Ovary (tissue), 9 donors: ENCODE data around the gene TMEM132D. TPM values are rescaled to one million over a fixed set of nuclear protein-coding genes. Genes with fewer than 3 reads are reported as not detected.

Source experiments
- DNase-seq, 5 donors: peaks; one replicate each; pipeline ENCODE4 v3.0.0-alpha.2; 2019 to 2020
- H3K27ac ChIP-seq, 2 donors: fragments of 200-600 bp; one replicate each; pipeline versions ENCODE4 v1.5.1 to v1.8.0; 2019 to 2022
- H3K27me3 ChIP-seq: fragments of 200-600 bp; one replicate; pipeline ENCODE4 v1.8.0; 2022
- H3K36me3 ChIP-seq: fragments of 200-600 bp; sonication (generic); one replicate; pipeline ENCODE4 v1.5.1; 2019
- H3K4me1 ChIP-seq: one replicate; pipeline ENCODE4 v1.8.1; 2013; ENCODE audit warnings: mild to moderate bottlenecking, moderate library complexity; ENCODE audit not compliant: insufficient read depth
- H3K4me3 ChIP-seq: fragments of 200-600 bp; sonication (generic); one replicate; pipeline ENCODE4 v1.5.1; 2017
- H3K9me3 ChIP-seq, 2 donors: fragments of 200-600 bp in 1 of 2; sonication (generic) in 1 of 2; one replicate each; pipeline versions ENCODE4 v1.5.1 to v1.8.1; 2013 to 2019; ENCODE audit warnings: mild to moderate bottlenecking in 1 of 2, moderate library complexity in 1 of 2
- CTCF ChIP-seq, 3 donors: fragments of 450-650 bp in 2 of 3; fragments of 200-600 bp in 1 of 3; IDR thresholded peaks; one replicate each; pipeline versions ENCODE4 v1.5.1 to v1.8.0; 2016 to 2022; ENCODE audit warnings: antibody characterized with exemption in 3 of 3, mild to moderate bottlenecking in 1 of 3
- EP300 ChIP-seq: sonication (generic); formaldehyde crosslinking; IDR thresholded peaks from one replicate; pipeline ENCODE4 v1.6.1; 2017; ENCODE audit warnings: antibody characterized with exemption
- POLR2A ChIP-seq: fragments of 450-650 bp; IDR thresholded peaks from one replicate; pipeline ENCODE4 v1.6.1; 2017; ENCODE audit warnings: antibody characterized with exemption, mild to moderate bottlenecking, moderate library complexity
- WGBS, 3 donors: extraction: QIAGEN DNeasy Blood & Tissue Kit in 1 of 3; methylation state at CpG; one replicate each; pipeline versions ENCODE4 v1.1.5 to v1.1.7; 2013 to 2017; 5-methylcytosine and 5-hydroxymethylcytosine counted together
- intact Hi-C, 4 donors: fragments of 100-400 bp; cut with DNase I; formaldehyde crosslinking; loops; one replicate each; pipeline versions ENCODE4 v1.11.0 to v1.15.1; 2022 to 2023
- polyA plus RNA-seq, 2 donors: library from polyadenylated mRNA; stranded (reverse); fragments of 200-250 nt in 1 of 2; fragments of 350-450 nt in 1 of 2; fragmentation: Illumina TruSeq in 1 of 2; extraction: RNeasy Lipid Tissue Mini Kit (QIAGEN cat#74804) in 1 of 2; gene quantifications; one replicate each; pipeline ENCODE4 v1.2.3, GENCODE V29; 2013 to 2014
- total RNA-seq, 7 donors: library from RNA; depleted of rRNA in 2 of 7; stranded (reverse); fragments of >200 nt in 2 of 7; fragmentation: NEBNext Ultra II Directional in 3 of 7; extraction: Animal tissue kit (Norgen Biotek cat#: 25700) in 3 of 7; gene quantifications; one replicate each; pipeline versions ENCODE4 v1.1.0 to v1.2.4, GENCODE V29; 2016 to 2023
- donor health status: DM: no; HTN: no; CAD: no; lungs with moderate emphysema.
- donor health status: DM: no; HTN: no; CAD: no.
- donor health status: Bipolar disorder and iron deficiency.
- donor health status: DM: yes; HTN: yes; CAD: no.
- donor health status: DM: no; HTN: no; CAD: no.
- donor health status: DM: yes; HTN: yes; CAD: no.

TMEM132D gene
- total and polyA plus RNA-seq, 9 donors: 0.04 TPM; not detected in 8

DNA sequence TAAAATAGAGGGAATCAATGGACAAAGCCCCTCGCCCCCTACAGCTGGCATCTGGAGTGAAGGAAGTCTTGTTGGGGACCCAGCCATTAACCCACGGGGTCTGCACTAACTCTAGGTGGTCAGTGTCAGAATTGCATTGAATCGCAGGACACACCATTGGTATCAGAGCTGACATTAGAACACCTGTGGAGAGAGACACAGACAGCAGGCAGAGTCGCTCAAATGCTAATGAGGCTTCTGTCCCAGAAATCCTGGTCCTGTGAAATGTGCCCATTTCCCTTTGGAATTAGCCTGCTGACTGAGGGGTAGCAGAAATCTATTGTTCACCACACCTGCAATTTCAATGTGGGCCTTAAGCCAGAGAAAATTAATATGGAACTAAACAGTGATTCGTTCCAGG, 33.0 kb downstream of the TMEM132D start:
- 59 to 78% (median 69%) methylated on average over 5 of the region's 5 CpGs for WGBS, 3 donors
- DNase-seq: no peak
- no peaks in the 10 kb centered on the region for H3K4me1 ChIP-seq
- TF ChIP-seq POLR2A (no peak), CTCF (IDR thresholded peaks at IDR 0.05) (no peak), EP300 (no peak)
- H3K4me3 ChIP-seq: no peak overlapping the region
- H3K9me3 ChIP-seq: no peaks in the 10 kb centered on the region
- no peak overlapping the region for H3K27ac ChIP-seq
- intact Hi-C loops: loop anchor here in 1 of 4 donors (5.0 kb wide), 1 partner anchor 1753 kb away; no protein-coding TSS in a partner anchor
- no peaks in the 10 kb centered on the region for H3K36me3 ChIP-seq
- H3K27me3 ChIP-seq: no peaks in the 10 kb centered on the region

GRCh38 chr12:129870136-129870535, 33.7 kb downstream of the TMEM132D start:
- H3K27ac ChIP-seq: no peak overlapping the region
- intact Hi-C loops: loop anchor here in 1 of 4 donors (5.0 kb wide), 1 partner anchor 1753 kb away; no protein-coding TSS in a partner anchor
- no peak overlapping the region for H3K4me3 ChIP-seq
- H3K27me3 ChIP-seq: no peaks in the 10 kb centered on the region
- H3K4me1 ChIP-seq: no peaks in the 10 kb centered on the region
- no peak for DNase-seq
- H3K9me3 ChIP-seq: no peaks in the 10 kb centered on the region
- no peaks in the 10 kb centered on the region for H3K36me3 ChIP-seq
- 76 to 80% (median 79%) methylated on average over 2 of the region's 2 CpGs for WGBS, 3 donors
- no peak for TF ChIP-seq POLR2A
- no peak for TF ChIP-seq CTCF (IDR thresholded peaks at IDR 0.05)
- TF ChIP-seq EP300: no peak

DNA sequence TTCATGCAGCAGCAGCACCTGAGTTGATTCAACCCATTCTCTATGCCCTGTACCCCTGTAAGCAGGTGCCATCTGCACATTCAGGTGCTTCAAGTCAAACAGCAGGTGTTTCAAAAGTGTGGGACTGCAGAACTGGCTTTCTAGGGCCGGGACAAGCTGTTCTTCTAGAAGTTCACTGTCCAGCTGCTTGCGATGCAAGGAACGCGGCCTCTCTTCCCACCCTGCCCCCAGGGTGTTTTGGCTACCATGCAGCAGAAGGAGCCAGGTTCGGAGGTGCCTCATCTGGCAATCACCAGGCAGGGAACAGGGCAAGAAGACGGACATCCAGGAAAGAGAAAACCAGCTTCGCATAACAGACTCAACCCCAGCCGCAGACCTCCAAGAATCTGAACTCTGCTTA, 35.2 kb downstream of the TMEM132D start:
- no peak for TF ChIP-seq EP300
- no peak for TF ChIP-seq CTCF (IDR thresholded peaks at IDR 0.05)
- no peak for TF ChIP-seq POLR2A
- Histone ChIP-seq H3K9me3 (no peaks in the 10 kb centered on the region), H3K27me3 (no peaks in the 10 kb centered on the region), H3K4me3 (no peak overlapping the region), H3K27ac (no peak overlapping the region), H3K36me3 (no peaks in the 10 kb centered on the region), H3K4me1 (no peaks in the 10 kb centered on the region)
- intact Hi-C loops: no loop called here
- 79 to 91% (median 85%) methylated on average over 8 of the region's 8 CpGs for WGBS, 3 donors
- DNase-seq: no peak

DNA sequence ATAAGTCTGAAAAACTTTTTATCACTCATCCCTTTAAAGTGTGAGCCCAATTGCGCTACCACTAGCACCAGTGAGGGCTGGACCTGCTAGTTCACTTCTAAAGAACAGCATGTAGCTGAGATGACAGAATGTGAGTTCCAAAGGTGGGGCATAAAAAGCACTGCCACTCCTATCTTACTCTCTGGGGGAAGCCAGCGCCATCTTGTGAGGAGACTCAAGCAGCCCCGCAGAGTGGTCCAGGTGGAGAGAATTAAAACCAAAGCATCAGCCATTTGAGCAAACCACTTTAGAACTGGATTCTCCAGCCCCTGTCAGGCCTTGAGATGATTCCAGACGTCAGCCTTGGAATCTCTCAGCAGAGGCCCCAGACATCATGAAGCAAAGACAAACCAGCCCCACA, 39.9 kb downstream of the TMEM132D start:
- Histone ChIP-seq H3K36me3 (no peaks in the 10 kb centered on the region), H3K9me3 (no peaks in the 10 kb centered on the region), H3K4me1 (no peaks in the 10 kb centered on the region), H3K27ac (no peak overlapping the region), H3K4me3 (no peak overlapping the region), H3K27me3 (no peaks in the 10 kb centered on the region)
- TF ChIP-seq CTCF (IDR thresholded peaks at IDR 0.05) (no peak), EP300 (no peak), POLR2A (no peak)
- WGBS, 3 donors: 67 to 79% (median 67%) methylated on average over 4 of the region's 4 CpGs
- no peak for DNase-seq
- intact Hi-C loops: no loop called here
